Fibroblast of pulmonary artery (primary cell): Measurements from ENCODE around the gene ZNF570.
A peak's percentile ranks its signal among the peaks of the same experiment; 100 is the strongest.

Experiments used
- DNase-seq: peaks from one replicate; pipeline ENCODE4 v3.0.0-alpha.2; 2010; ENCODE audit warnings: low read depth
- H3K4me3 ChIP-seq: replicated peaks from 2 replicates; pipeline ENCODE4 v1.5.1; 2011; ENCODE audit warnings: low read depth, mild to moderate bottlenecking, control low read depth, low read length, moderate library complexity
- CTCF ChIP-seq: IDR thresholded peaks from 2 replicates; pipeline ENCODE4 v1.5.1; 2011; ENCODE audit warnings: mild to moderate bottlenecking, control low read depth, low read length, inconsistent platforms; ENCODE audit errors: missing control alignments

The ZNF570 gene

GRCh38 chr19:37511186-37511585 lies 42.0 kb downstream of the ZNF570 start:
- no peak for TF ChIP-seq CTCF
- no peak for DNase-seq

DNA sequence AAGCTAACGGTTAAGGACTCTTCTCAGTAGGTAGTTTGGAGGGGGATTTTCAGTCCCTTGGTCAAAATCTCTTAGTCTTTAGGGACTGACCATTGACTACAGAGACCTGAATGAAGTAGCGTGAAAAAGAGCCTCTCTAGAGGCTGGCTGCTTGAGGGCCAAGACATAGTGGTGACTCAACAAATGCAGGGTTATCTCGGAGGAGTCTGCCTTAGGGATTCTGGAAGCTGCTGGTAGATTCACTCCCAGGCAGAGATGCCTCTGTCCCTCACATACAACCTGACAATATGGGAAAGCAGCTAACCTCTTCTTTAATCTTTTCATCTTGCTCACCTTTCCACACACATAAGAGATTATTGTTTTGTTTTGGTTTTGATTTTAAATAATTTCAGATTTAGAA lies 42.7 kb downstream of the ZNF570 start:
- no peak for DNase-seq
- H3K4me3 ChIP-seq: no peak overlapping the region
- TF ChIP-seq CTCF: no peak

More at GRCh38 chr19:37511186-37511585, 42.0 kb downstream of the ZNF570 start:
- no peak overlapping the region for H3K4me3 ChIP-seq

DNA sequence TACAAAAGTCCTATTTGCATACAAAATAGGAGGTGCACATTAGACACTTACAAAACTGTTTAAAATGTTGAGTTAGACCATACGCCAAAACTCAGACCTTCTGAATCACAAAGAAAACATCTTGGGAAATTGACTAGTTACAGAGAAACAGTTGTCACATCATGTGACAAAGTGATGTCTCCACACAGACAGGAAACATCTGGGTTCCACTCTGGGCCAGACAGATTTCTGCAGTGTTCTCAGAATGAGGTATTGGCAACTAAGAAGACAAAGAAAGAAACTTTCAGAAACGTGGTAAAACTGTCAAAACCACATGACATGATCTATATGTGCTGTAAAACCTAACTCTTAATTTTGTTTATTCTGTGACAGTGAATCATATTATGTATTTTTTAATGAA lies 44.2 kb downstream of the ZNF570 start:
- H3K4me3 ChIP-seq: no peak overlapping the region
- peak; percentile 14 for DNase-seq
- TF ChIP-seq CTCF: no peak

DNA sequence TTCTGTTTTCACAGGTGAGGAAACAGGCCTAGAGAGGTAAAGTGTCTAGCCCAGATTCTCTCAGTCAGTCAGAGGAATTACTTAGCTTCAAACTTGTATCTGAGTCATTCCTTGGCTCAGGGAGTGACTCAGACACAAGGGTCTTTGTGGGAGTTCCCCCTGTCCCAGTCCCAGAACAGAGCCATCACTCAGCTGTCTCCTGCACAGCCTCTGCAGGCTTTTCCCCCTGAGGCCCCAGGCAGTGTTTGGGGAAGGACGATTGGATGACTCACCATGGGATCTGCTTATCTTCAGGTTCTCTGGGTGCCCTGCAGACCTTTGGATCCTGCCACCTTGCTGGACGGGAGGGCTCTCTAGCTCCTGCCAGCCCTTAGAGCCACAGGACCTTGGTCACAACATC lies 50.7 kb downstream of the ZNF570 start:
- H3K4me3 ChIP-seq: no peak overlapping the region
- TF ChIP-seq CTCF: no peak
- peak; percentile 22 for DNase-seq

GRCh38 chr19:37537391-37537947 lies 68.3 kb downstream of the ZNF570 start:
- no peak overlapping the region for H3K4me3 ChIP-seq
- no peak for TF ChIP-seq CTCF
- DNase-seq: peak; percentile 7
